ENCODE results near the gene NFIC. TPM values are rescaled to one million over a fixed set of nuclear protein-coding genes. Genes with fewer than 3 reads are reported as not detected.

The NFIC gene
- total and polyA plus RNA-seq, 10 of the 15 experiments (the other 5 are each of a cell fraction or from before 2014, with no cell fraction given) = 0.71 to 53.5 (median 10.2) TPM

GRCh38 chr19:3360421-3361383, 5.7 kb upstream of the NFIC start (continued):
- TF ChIP-seq RAD21 (IDR thresholded peaks at IDR 0.05; ENCODE audit: insufficient read depth, low read depth, low read length) (0 out of 2 replicates have a peak, but pooled peaks have one; percentile 18), FOXK2 (IDR thresholded peaks at IDR 0.05) (no peak), TCF12 (IDR thresholded peaks at IDR 0.05; ENCODE audit: low read depth, low read length) (no peak), SMC3 (IDR thresholded peaks at IDR 0.05; ENCODE audit: borderline replicate concordance, low read length) (peak; percentile 14; the same call in 1 of the 2 replicates), ZNF217 (IDR thresholded peaks at IDR 0.05) (0 out of 2 replicates have a peak, but pooled peaks have one; percentile 14), NRF1 (conservative IDR thresholded peaks at IDR 0.05; ENCODE audit: low read depth, low read length) (peak; percentile 74), PKNOX1 (IDR thresholded peaks at IDR 0.05) (peak; percentile 10; the same call in 1 of the 2 replicates), SIN3A (IDR thresholded peaks at IDR 0.05; ENCODE audit: low read depth, low read length) (peak; percentile 33; the same call in 1 of the 2 replicates), RUNX3 (IDR thresholded peaks at IDR 0.05; ENCODE audit: low read length) (0 out of 2 replicates have a peak, but pooled peaks have one; percentile 4), RELB (IDR thresholded peaks at IDR 0.05; ENCODE audit: low read depth) (peak; percentile 60), MEF2B (IDR thresholded peaks at IDR 0.05; ENCODE audit: partially characterized antibody, poor library complexity, severe bottlenecking) (peak; percentile 52)
